HG02798 (cell line): ENCODE measurements around the gene CLEC16A.
"Not testable (repeated sequence)": the region's sequence is repeated elsewhere in the genome, so short reads cannot be mapped to it uniquely, and the experiment has no call there.

Experiments used
- ATAC-seq: cut with Tn5 transposase; IDR thresholded peaks from one replicate; pipeline ENCODE4 v1.9.1; 2021; ENCODE audit warnings: mild to moderate bottlenecking; ENCODE audit not compliant: unreplicated experiment, poor library complexity

The CLEC16A gene

GRCh38 chr16:11219178-11219577, 274.8 kb downstream of the CLEC16A start:
- no peak for ATAC-seq

GRCh38 chr16:11220507-11220906, 276.1 kb downstream of the CLEC16A start:
- ATAC-seq: not testable (repeated sequence)

- ATAC-seq: peak; percentile 51
Observed at GRCh38 chr16:11224096-11224893, 279.9 kb downstream of the CLEC16A start.

GRCh38 chr16:11224894-11225676, 280.7 kb downstream of the CLEC16A start:
- ATAC-seq: peak; percentile 84

- peak; percentile 2 for ATAC-seq
Observed at GRCh38 chr16:11225677-11226549, 281.5 kb downstream of the CLEC16A start.

GRCh38 chr16:11229432-11229831, 285.1 kb downstream of the CLEC16A start:
- ATAC-seq: no peak

GRCh38 chr16:11229906-11230305, 285.5 kb downstream of the CLEC16A start:
- no peak for ATAC-seq

- no peak for ATAC-seq
Observed at GRCh38 chr16:11231367-11231970, 287.1 kb downstream of the CLEC16A start.
